ENCODE results near the gene PCCA.

GRCh38 chr13:100523411-100523810, 434.5 kb downstream of the PCCA start:
- TF ChIP-seq CTCF (IDR thresholded peaks at IDR 0.05) = no peak
- TF ChIP-seq POLR2A (IDR thresholded peaks at IDR 0.05) = no peak

Data from prostate gland (tissue), 2 donors.